ENCODE results near the gene SLC23A3.

Gene SLC23A3

GRCh38 chr2:219155054-219155644, 14.7 kb downstream of the SLC23A3 start:
- peak; percentile 46 for TF ChIP-seq CTCF (conservative IDR thresholded peaks at IDR 0.05; ENCODE audit: low read depth, low read length)
- DNase-seq (ENCODE audit: low read depth) = no peak
- no peak overlapping the region for H3K4me3 ChIP-seq (ENCODE audit: low read length)

- no peak for DNase-seq (ENCODE audit: low read depth)
- no peak overlapping the region for H3K4me3 ChIP-seq (ENCODE audit: low read length)
- no peak for TF ChIP-seq CTCF (conservative IDR thresholded peaks at IDR 0.05; ENCODE audit: low read depth, low read length)
Observed at GRCh38 chr2:219149667-219150066, 20.2 kb downstream of the SLC23A3 start.

GRCh38 chr2:219142329-219142728, 27.5 kb downstream of the SLC23A3 start:
- no peak for TF ChIP-seq CTCF (conservative IDR thresholded peaks at IDR 0.05; ENCODE audit: low read depth, low read length)
- DNase-seq (ENCODE audit: low read depth) = no peak
- H3K4me3 ChIP-seq (ENCODE audit: low read length) = no peak overlapping the region

- no peak overlapping the region for H3K4me3 ChIP-seq (ENCODE audit: low read length)
- no peak for TF ChIP-seq CTCF (conservative IDR thresholded peaks at IDR 0.05; ENCODE audit: low read depth, low read length)
- DNase-seq (ENCODE audit: low read depth) = no peak
Observed at GRCh38 chr2:219140722-219141121, 29.1 kb downstream of the SLC23A3 start.

- TF ChIP-seq CTCF (conservative IDR thresholded peaks at IDR 0.05; ENCODE audit: low read depth, low read length) = no peak
Observed at GRCh38 chr2:219133976-219134375, 35.9 kb downstream of the SLC23A3 start.

GRCh38 chr2:219131744-219132143, 38.1 kb downstream of the SLC23A3 start:
- DNase-seq (ENCODE audit: low read depth) = no peak
- H3K4me3 ChIP-seq (ENCODE audit: low read length) = no peak overlapping the region
- TF ChIP-seq CTCF (conservative IDR thresholded peaks at IDR 0.05; ENCODE audit: low read depth, low read length) = no peak

More at GRCh38 chr2:219133976-219134375, 35.9 kb downstream of the SLC23A3 start:
- no peak overlapping the region for H3K4me3 ChIP-seq (ENCODE audit: low read length)
- DNase-seq (ENCODE audit: low read depth) = no peak

GRCh38 chr2:219131327-219131726, 38.5 kb downstream of the SLC23A3 start:
- no peak for TF ChIP-seq CTCF (conservative IDR thresholded peaks at IDR 0.05; ENCODE audit: low read depth, low read length)
- no peak for DNase-seq (ENCODE audit: low read depth)
- no peak overlapping the region for H3K4me3 ChIP-seq (ENCODE audit: low read length)

All from retinal pigment epithelial cell (primary cell).